ENCODE results near the gene KRT84. TPM values are rescaled to one million over a fixed set of nuclear protein-coding genes. Genes with fewer than 3 reads are reported as not detected.

KRT84 gene
- total RNA-seq, 1 experiment from 2014 or later, result not detected

DNA sequence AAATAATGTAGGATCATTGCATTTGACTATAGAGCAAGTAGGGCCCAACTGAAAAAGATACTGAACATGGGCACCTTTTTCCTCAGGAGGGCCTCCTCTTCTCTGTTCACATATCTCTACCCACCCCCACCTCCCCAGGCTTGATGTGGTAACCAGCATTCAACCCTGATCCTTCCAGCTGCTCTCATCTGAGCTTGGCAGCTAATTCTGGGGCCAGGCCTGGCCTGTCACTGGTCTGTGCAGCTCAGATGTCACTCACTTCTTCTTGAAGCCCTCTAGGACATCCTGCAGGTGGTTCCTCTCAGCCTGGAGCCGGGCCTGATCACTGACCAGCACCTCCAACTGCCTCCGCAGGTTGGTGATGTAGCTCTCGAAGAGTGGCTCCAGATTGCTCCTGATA is 2.1 kb downstream of the KRT84 start:
- no peak overlapping the region for H3K4me3 ChIP-seq (ENCODE audit: insufficient read depth, low read depth, low read length)
- no peaks in the 10 kb centered on the region for H3K27me3 ChIP-seq (ENCODE audit: control insufficient read depth, insufficient read depth, low read length)
- no peak for DNase-seq
- H3K36me3 ChIP-seq (replicated peaks; ENCODE audit: control insufficient read depth, insufficient read depth, low read length), result no peaks in the 10 kb centered on the region

- Histone ChIP-seq H3K36me3 (replicated peaks; ENCODE audit: control insufficient read depth, insufficient read depth, low read length) (no peaks in the 10 kb centered on the region), H3K4me3 (ENCODE audit: insufficient read depth, low read depth, low read length) (no peak overlapping the region), H3K27me3 (ENCODE audit: control insufficient read depth, insufficient read depth, low read length) (no peaks in the 10 kb centered on the region)
- DNase-seq, result no peak
Measured at GRCh38 chr12:52382854-52383253, 2.6 kb downstream of the KRT84 start.

- no peak for DNase-seq
- Histone ChIP-seq H3K27me3 (ENCODE audit: control insufficient read depth, insufficient read depth, low read length) (peaks cover 2% of the 10 kb centered on the region; the same call in 1 of the 2 replicates), H3K36me3 (replicated peaks; ENCODE audit: control insufficient read depth, insufficient read depth, low read length) (no peaks in the 10 kb centered on the region), H3K4me3 (ENCODE audit: insufficient read depth, low read depth, low read length) (no peak overlapping the region)
Measured at GRCh38 chr12:52381206-52381605, 4.2 kb downstream of the KRT84 start.

GRCh38 chr12:52380271-52380694 is 5.2 kb downstream of the KRT84 start:
- peaks cover 2% of the 10 kb centered on the region; the same call in 1 of the 2 replicates for H3K27me3 ChIP-seq (ENCODE audit: control insufficient read depth, insufficient read depth, low read length)
- DNase-seq, result peak; percentile 80
- no peak overlapping the region for H3K4me3 ChIP-seq (ENCODE audit: insufficient read depth, low read depth, low read length)
- H3K36me3 ChIP-seq (replicated peaks; ENCODE audit: control insufficient read depth, insufficient read depth, low read length), result no peaks in the 10 kb centered on the region

DNA sequence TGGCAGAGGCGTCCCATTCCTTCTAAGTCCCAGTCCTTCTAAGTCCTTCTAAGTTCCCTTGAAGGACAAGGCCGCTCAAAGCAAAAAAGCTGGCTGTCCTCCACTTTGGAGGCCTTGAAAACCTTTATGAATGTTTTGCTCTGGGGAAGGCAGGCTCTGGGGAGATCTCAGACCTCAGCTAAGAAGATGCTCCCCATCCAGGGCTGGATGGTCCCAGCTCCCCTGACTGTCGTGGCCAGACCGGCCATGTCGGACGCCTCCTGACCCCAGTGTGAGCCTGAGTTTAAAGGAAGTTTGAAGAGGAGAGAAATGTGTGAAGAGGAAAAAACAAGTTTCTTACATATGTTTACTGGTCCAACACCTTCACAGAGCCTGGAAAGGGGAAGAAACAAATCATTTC is 5.9 kb downstream of the KRT84 start:
- H3K36me3 ChIP-seq (replicated peaks; ENCODE audit: control insufficient read depth, insufficient read depth, low read length), result no peaks in the 10 kb centered on the region
- H3K27me3 ChIP-seq (ENCODE audit: control insufficient read depth, insufficient read depth, low read length), result peaks cover 2% of the 10 kb centered on the region; the same call in 1 of the 2 replicates
- no peak overlapping the region for H3K4me3 ChIP-seq (ENCODE audit: insufficient read depth, low read depth, low read length)
- DNase-seq, result no peak

GRCh38 chr12:52378091-52378490 is 7.4 kb downstream of the KRT84 start:
- H3K27me3 ChIP-seq (ENCODE audit: control insufficient read depth, insufficient read depth, low read length), result peaks cover 2% of the 10 kb centered on the region; the same call in 1 of the 2 replicates
- H3K4me3 ChIP-seq (ENCODE audit: insufficient read depth, low read depth, low read length), result no peak overlapping the region
- H3K36me3 ChIP-seq (replicated peaks; ENCODE audit: control insufficient read depth, insufficient read depth, low read length), result no peaks in the 10 kb centered on the region
- no peak for DNase-seq

GRCh38 chr12:52377266-52377665 is 8.2 kb downstream of the KRT84 start:
- no peak for DNase-seq
- H3K36me3 ChIP-seq (replicated peaks; ENCODE audit: control insufficient read depth, insufficient read depth, low read length), result no peaks in the 10 kb centered on the region
- peaks cover 2% of the 10 kb centered on the region; the same call in 1 of the 2 replicates for H3K27me3 ChIP-seq (ENCODE audit: control insufficient read depth, insufficient read depth, low read length)
- no peak overlapping the region for H3K4me3 ChIP-seq (ENCODE audit: insufficient read depth, low read depth, low read length)

DNA sequence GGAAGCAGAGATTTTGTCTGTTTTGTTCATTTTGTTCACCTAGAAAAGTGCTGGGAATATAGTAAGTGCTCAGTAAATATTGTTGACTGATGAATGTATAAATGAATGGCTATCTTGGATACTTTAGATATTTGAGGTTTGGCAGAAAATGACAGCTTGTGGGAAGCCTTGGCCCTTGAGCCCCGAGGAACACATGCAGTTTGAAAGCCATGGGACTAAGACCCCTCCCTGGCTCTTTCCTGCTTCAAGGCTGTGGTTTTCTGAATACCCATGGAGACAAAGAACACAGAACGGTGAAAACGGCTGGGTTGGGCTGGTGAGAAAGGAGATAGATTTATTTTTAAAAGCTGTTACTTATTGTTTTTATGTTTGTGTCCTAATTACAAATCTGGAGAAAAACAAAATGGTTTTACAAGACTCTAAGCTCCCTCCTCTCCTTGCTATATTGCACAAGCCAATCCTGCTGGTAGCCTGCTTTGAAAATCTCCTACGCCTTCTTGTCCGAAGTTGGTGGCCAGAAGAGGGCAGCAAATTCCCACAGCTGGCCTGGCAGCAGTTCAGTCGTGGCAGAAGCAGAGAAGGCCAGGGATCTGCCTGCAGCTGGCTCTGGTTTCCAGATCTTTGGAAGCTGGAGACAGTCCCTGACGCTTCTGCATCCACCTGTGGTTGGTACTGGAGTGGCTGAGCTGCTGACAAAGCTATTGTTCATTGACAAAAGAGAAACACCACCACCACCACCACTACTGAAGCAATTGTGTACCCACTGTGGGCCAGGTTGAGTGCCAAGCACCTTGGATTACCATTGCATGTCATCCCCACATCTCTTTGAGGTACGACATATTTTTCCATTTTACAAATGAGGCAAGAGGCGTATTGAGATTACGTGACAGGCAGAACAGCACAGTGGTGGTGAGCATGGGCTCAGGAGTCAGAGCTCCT is 13.0 kb downstream of the KRT84 start:
- peak; percentile 91 for DNase-seq
- no peaks in the 10 kb centered on the region for H3K36me3 ChIP-seq (replicated peaks; ENCODE audit: control insufficient read depth, insufficient read depth, low read length)
- H3K27me3 ChIP-seq (ENCODE audit: control insufficient read depth, insufficient read depth, low read length), result peaks cover under 1% of the 10 kb centered on the region
- H3K4me3 ChIP-seq (ENCODE audit: insufficient read depth, low read depth, low read length), result no peak overlapping the region

- Histone ChIP-seq H3K4me3 (ENCODE audit: insufficient read depth, low read depth, low read length) (no peak overlapping the region), H3K36me3 (replicated peaks; ENCODE audit: control insufficient read depth, insufficient read depth, low read length) (no peaks in the 10 kb centered on the region), H3K27me3 (ENCODE audit: control insufficient read depth, insufficient read depth, low read length) (no peaks in the 10 kb centered on the region; the same call in 1 of the 2 replicates)
- DNase-seq, result no peak
Measured at GRCh38 chr12:52371716-52372115, 13.7 kb downstream of the KRT84 start.

DNA sequence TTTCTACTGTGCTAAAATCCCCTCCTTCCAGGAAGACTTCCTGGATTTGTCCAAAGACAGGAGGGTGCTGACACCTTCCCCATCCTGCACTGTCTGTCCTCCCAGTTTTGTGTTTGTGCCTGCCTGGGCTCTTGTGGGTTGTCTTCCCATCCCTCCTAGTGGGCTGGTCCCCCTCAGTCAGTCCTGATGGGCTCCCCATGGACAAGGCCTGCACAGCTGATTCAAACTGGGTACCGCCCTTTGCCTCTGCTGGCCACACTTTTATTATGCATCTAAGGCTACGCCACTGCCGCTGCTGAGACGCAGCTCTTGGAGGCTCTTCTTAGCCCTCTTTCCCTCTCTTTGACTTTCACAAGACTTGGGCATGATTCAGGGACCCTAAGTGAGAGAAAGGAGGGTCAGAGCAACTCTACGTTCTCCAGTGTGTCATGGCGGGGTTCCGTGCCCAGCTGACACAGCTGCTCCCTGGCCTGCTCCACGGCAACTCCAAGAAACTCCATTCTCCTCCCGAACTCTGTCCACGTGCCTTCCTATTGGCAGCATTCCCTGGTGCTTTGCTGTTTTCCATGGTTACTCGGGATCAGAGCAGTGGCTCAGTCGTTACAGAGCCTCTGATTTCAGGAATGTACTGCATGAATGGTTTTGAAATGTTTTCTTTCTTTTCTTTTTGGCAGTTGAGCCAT is 14.4 kb downstream of the KRT84 start:
- no peaks in the 10 kb centered on the region; the same call in 1 of the 2 replicates for H3K27me3 ChIP-seq (ENCODE audit: control insufficient read depth, insufficient read depth, low read length)
- no peaks in the 10 kb centered on the region for H3K36me3 ChIP-seq (replicated peaks; ENCODE audit: control insufficient read depth, insufficient read depth, low read length)
- H3K4me3 ChIP-seq (ENCODE audit: insufficient read depth, low read depth, low read length), result no peak overlapping the region
- no peak for DNase-seq

GRCh38 chr12:52369809-52370208 is 15.6 kb downstream of the KRT84 start:
- Histone ChIP-seq H3K36me3 (replicated peaks; ENCODE audit: control insufficient read depth, insufficient read depth, low read length) (no peaks in the 10 kb centered on the region), H3K27me3 (ENCODE audit: control insufficient read depth, insufficient read depth, low read length) (no peaks in the 10 kb centered on the region; the same call in 1 of the 2 replicates), H3K4me3 (ENCODE audit: insufficient read depth, low read depth, low read length) (no peak overlapping the region)
- DNase-seq, result no peak

GRCh38 chr12:52369211-52369610 is 16.2 kb downstream of the KRT84 start:
- Histone ChIP-seq H3K4me3 (ENCODE audit: insufficient read depth, low read depth, low read length) (no peak overlapping the region), H3K27me3 (ENCODE audit: control insufficient read depth, insufficient read depth, low read length) (no peaks in the 10 kb centered on the region; the same call in 1 of the 2 replicates), H3K36me3 (replicated peaks; ENCODE audit: control insufficient read depth, insufficient read depth, low read length) (no peaks in the 10 kb centered on the region)
- no peak for DNase-seq

DNA sequence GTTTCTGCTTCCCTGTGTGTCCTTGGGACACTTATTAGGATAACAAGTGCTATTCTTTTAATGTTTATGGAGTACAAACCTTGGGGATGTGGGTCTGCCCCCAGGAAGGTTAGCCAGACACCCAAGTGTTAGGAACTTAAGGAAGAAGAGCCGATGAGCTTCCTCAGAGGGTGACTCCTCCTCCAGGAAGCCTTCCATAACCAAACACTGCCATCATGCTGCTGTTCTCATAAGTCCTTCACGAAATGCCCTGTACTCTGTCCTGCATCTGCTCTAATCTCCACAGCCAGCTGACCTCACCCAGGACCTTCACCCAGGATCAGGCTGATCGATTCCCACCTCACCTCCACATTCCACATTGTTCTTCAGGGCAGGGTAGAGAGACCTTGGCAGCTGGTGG is 16.9 kb downstream of the KRT84 start:
- no peak overlapping the region for H3K4me3 ChIP-seq (ENCODE audit: insufficient read depth, low read depth, low read length)
- DNase-seq, result no peak
- H3K27me3 ChIP-seq (ENCODE audit: control insufficient read depth, insufficient read depth, low read length), result no peaks in the 10 kb centered on the region; the same call in 1 of the 2 replicates
- H3K36me3 ChIP-seq (replicated peaks; ENCODE audit: control insufficient read depth, insufficient read depth, low read length), result no peaks in the 10 kb centered on the region

DNA sequence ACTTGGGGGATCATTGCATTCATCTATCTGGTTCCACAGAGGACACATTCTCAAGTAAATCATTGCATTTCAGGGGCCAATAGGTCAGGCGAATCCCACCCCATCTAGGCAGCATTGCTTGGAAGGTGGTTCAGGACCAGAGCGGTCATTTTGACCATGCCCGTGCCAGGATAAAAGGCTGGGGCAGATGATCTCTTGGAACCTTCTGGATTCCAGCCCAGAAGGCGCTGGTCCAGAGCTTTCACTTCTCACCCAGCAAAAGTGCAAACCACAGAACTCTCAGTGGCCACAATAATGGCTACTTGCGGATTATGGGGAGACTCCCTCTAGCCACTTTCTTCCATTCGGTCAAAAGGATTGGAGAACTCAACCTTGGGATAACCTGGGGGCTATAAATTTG is 17.6 kb downstream of the KRT84 start:
- Histone ChIP-seq H3K36me3 (replicated peaks; ENCODE audit: control insufficient read depth, insufficient read depth, low read length) (no peaks in the 10 kb centered on the region), H3K4me3 (ENCODE audit: insufficient read depth, low read depth, low read length) (no peak overlapping the region), H3K27me3 (ENCODE audit: control insufficient read depth, insufficient read depth, low read length) (no peaks in the 10 kb centered on the region; the same call in 1 of the 2 replicates)
- no peak for DNase-seq
